Testis (tissue), 2 donors: ENCODE measurements around the gene KMT2A.
"Not testable (repeated sequence)": the region's sequence is repeated elsewhere in the genome, so short reads cannot be mapped to it uniquely, and the experiment has no call there.

ENCODE experiments used
- CTCF ChIP-seq, 3 experiments: fragments of 450-650 bp in 2 of 3; fragments of 200-600 bp in 1 of 3; sonication (generic) in 1 of 3; IDR thresholded peaks; one replicate each; pipeline ENCODE4 v1.5.1; 2016 to 2019; ENCODE audit warnings: antibody characterized with exemption in 3 of 3, mild to moderate bottlenecking in 2 of 3, moderate library complexity in 1 of 3
- POLR2A ChIP-seq: fragments of 450-650 bp; IDR thresholded peaks from one replicate; pipeline ENCODE4 v1.6.1; 2017; ENCODE audit warnings: antibody characterized with exemption, mild to moderate bottlenecking, moderate library complexity

GRCh38 chr11:118416900-118417299 is 19.4 kb upstream of the KMT2A start:
- not testable (repeated sequence) for TF ChIP-seq CTCF (IDR thresholded peaks at IDR 0.05); POLR2A
